ENCODE measurements around the gene NGEF.
A peak's percentile ranks its signal among the peaks of the same experiment; 100 is the strongest.

Gene NGEF

GRCh38 chr2:233036162-233036838 lies 23.2 kb upstream of the NGEF start:
- no peak for DNase-seq (ENCODE audit: insufficient read length, low spot score)
- FAIRE-seq, result no peak
- TF ChIP-seq POLR2A (IDR thresholded peaks at IDR 0.05; ENCODE audit: low read depth, low read length), result no peak

DNA sequence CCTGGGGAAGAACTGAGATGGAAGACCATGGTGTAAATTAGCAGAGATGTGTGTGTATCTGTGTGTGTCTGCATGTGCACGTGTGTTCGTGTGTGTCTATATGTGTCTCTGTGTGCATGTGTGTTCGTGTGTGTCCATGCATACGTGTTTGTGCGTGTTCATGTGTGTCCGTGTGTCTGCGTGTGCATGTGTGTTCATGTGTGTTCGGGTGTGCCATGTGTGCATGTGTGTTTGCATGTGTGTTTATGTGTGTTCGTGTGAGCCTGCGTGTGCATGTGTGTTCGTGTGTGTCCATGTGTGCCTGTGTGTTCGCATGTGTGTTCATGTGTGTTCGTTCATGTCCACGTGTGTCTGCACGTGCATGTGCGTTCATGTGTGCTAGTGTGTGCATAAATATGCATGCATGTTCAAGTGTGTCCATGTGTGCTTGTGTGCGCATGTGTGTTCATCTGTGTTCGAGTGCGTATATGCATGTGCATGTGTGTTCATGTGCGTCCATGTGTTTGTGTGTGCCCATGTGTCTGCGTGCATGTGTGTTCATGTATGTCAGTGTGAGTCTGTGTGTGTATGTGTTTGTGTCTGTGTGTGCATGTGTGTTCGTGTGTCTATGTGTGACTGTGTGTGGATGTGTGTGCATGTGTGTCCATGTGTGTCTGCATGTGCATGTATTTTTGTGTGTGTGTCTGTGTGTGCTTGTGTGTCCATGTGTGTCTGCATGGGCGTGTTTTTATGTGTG lies 22.5 kb upstream of the NGEF start:
- no peak for FAIRE-seq
- no peak for TF ChIP-seq POLR2A (IDR thresholded peaks at IDR 0.05; ENCODE audit: low read depth, low read length)
- no peak for DNase-seq (ENCODE audit: insufficient read length, low spot score)

- no peak for FAIRE-seq
- TF ChIP-seq POLR2A (IDR thresholded peaks at IDR 0.05; ENCODE audit: low read depth, low read length), result no peak
- DNase-seq (ENCODE audit: insufficient read length, low spot score), result no peak
These were observed 21.2 kb upstream of the NGEF start for GRCh38 chr2:233034091-233034882.

DNA sequence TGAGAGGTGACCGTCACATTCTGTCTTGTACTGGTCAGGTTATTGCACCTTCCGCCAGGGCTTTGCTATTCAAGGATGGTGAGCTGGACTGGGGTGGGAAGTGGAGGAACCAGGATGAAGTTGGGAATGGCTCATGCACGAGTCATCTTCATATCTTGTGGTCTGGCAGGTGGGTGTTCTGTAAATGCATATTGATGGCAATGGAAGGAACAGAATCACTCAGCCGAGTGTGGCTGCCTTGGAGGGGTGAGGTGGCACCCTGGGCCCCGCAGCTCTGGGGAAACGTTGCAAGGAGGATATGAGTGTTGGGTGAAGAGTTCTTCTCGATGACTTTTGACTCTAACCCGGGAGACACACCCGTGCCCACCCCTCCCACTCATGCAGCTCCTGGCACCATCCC lies 20.6 kb upstream of the NGEF start:
- FAIRE-seq (peak; percentile 48), DNase-seq (ENCODE audit: insufficient read length, low spot score) (peak; percentile 40)
- no peak for TF ChIP-seq POLR2A (IDR thresholded peaks at IDR 0.05; ENCODE audit: low read depth, low read length)

DNA sequence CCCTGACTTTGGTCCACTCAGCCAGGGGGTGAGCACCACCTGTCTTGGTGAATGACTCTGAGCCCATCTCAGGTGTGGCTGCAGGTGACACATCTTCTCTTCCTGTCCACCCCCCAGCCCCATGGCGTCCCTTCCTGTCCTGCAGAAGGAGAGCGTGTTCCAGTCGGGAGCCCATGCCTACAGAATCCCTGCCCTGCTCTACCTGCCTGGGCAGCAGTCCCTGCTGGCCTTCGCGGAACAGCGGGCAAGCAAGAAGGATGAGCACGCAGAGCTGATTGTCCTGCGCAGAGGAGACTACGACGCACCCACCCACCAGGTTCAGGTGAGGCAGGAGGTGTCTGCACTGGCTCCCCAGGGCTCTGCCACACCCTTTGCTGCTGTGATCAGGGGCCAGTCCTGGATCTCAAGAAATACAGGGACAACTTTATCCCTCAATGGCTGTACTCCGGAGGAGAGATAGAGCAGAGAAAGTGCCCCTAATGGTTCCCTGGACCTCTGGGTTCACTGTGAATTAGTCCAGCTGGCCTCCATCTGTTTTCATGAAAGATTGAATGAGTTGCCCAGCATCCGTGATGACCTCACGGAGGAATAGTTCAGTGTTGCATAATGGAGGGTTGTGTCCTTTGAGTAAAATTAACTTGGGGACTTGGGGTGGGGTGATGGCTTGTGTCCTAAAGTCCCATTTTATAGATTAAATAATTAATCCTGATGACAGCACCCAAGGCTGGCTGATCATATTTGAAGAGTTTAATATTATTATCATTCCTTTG lies 19.7 kb upstream of the NGEF start, which contains the start of gene NEU2:
Gene NEU2 (plus strand): TSS at position 122 of the 770 bp plus-strand sequence. CDS start 0 bp downstream, at position 122.
- FAIRE-seq, result no peak
- no peak for DNase-seq (ENCODE audit: insufficient read length, low spot score)
- no peak for TF ChIP-seq POLR2A (IDR thresholded peaks at IDR 0.05; ENCODE audit: low read depth, low read length)

DNA sequence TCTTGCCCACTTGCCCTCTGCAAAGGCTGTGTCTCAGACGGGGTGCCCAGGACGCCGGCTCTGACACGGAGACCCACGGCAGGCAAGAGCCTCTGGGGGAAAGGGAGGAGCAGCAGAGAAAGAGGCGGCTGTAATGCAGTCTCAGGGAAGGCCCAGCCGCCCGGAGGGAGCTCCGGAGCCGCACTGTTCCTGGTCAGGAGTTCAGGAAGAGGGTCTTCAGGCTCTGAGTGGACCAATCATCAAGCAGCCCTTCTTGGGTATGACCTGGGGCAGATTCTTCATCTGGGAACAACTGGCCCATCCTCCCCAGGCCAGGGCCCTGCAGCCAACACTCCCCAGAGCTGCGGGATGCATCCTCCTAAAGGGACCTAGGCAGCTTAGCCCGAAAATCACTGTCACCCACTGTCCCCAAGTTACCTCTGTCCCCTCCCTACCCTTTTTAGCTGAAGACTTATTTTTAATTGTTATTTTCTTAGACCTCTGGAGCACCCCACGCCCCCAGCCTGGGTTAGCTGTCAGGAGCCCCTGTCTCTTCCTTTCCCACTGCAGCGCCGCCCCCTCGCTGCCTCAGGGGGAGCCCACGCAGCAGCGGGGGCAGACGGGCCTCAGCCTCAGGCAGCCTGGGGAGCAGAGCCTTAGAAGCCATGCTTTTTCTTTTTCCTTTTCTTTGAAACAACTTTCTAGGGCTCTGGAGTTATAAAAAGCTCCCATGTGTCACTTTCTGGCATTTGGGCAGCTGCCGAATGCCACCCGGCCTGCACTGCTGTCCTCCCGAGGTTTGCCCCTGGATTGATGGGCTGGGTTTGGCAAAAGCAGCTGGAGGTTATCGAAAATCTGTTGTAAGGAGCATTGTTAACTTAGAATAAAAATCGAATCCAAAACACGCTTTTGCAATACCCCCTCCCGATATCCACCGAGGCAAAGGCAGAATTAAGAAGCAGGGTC lies 18.8 kb upstream of the NGEF start:
- TF ChIP-seq POLR2A (IDR thresholded peaks at IDR 0.05; ENCODE audit: low read depth, low read length), result no peak
- FAIRE-seq (no peak), DNase-seq (ENCODE audit: insufficient read length, low spot score) (no peak)

- DNase-seq (ENCODE audit: insufficient read length, low spot score) (peak; percentile 31), FAIRE-seq (no peak)
- TF ChIP-seq POLR2A (IDR thresholded peaks at IDR 0.05; ENCODE audit: low read depth, low read length), result no peak
These were observed 16.3 kb upstream of the NGEF start for GRCh38 chr2:233029321-233029720.

GRCh38 chr2:233026198-233026813 lies 13.2 kb upstream of the NGEF start:
- FAIRE-seq, result no peak
- no peak for TF ChIP-seq POLR2A (IDR thresholded peaks at IDR 0.05; ENCODE audit: low read depth, low read length)
- no peak for DNase-seq (ENCODE audit: insufficient read length, low spot score)

DNA sequence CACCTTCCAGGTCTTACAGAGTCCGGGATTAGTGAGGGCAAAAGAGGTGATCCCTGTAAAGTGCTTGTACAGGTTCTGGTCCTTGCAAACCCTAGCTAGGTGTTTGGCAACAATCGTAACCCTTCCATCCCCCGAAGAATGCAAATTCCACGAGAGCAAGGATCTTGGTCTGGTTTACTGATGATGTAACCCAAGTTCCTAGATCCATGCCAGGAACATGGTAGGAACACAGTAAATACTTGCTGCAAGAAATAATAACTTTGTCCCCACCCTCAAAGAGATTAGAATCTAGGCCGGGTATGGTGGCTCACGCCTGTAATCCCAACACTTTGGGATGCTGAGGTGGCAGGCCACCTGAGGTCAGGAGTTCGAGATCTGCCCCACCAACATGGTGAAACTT lies 12.7 kb upstream of the NGEF start:
- no peak for TF ChIP-seq POLR2A (IDR thresholded peaks at IDR 0.05; ENCODE audit: low read depth, low read length)
- FAIRE-seq (no peak), DNase-seq (ENCODE audit: insufficient read length, low spot score) (no peak)

GRCh38 chr2:233023761-233024410 lies 10.8 kb upstream of the NGEF start:
- DNase-seq (ENCODE audit: insufficient read length, low spot score), result no peak
- no peak for TF ChIP-seq POLR2A (IDR thresholded peaks at IDR 0.05; ENCODE audit: low read depth, low read length)
- no peak for FAIRE-seq

DNA sequence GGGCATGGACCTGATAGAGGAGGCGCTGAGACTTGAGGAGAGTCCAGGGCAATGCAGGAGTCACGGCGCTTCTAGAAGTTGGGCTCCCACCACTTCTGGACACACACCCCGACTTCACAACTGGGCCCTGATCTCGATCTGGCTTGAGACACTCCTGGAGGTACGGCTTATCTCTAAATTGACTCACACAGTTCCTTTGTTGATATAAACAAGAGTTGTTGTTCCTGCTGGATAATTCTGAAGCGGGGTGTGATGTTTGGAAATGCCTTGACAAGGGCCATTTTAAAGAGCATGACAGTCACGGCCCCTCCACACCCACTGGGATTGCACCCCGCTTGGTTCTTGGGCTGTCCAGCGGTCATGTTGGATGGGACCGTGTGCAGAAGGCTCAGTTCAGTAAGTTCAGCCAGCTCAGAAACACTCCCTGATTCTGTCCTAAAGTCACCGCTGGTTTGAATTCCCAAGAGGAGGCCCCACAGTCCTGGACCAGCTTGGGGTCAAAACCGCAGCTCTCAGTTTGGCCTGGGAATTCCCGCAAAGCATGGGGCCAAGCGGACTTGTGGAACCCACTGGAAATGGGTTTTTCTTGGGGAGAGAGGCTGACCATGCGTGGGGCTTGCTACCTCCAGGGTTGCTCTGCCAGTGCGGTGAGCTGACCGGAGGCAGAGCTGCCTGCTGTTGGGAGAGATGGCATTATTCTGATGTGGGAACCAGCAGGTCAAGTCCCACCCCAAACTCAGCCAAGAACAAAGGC lies 10.1 kb upstream of the NGEF start:
- TF ChIP-seq POLR2A (IDR thresholded peaks at IDR 0.05; ENCODE audit: low read depth, low read length), result no peak
- DNase-seq (ENCODE audit: insufficient read length, low spot score) (no peak), FAIRE-seq (no peak)
